Astrocyte (in vitro differentiated cells and primary cell): ENCODE results near the gene NRROS. TPM values are rescaled to one million over a fixed set of nuclear protein-coding genes. Genes with fewer than 3 reads are reported as not detected.

Experiments used
- DNase-seq: peaks from one replicate; pipeline ENCODE4 v3.0.0-alpha.2; 2010; ENCODE audit warnings: low read depth
- FAIRE-seq: peaks from 2 replicates; lab custom pipeline; 2011; peaks lifted over from hg19 to GRCh38; lab: Jason Lieb, UNC
- H2AFZ ChIP-seq: 2 replicates; pipeline ENCODE4 v1.6.0; 2012; ENCODE audit warnings: low read depth, low read length, inconsistent platforms
- H3K27ac ChIP-seq: 2 replicates; pipeline ENCODE4 v1.5.1; 2011; ENCODE audit warnings: low read depth, low read length, inconsistent platforms
- H3K27me3 ChIP-seq: 2 replicates; pipeline ENCODE4 v1.6.0; 2011; ENCODE audit warnings: low read length, inconsistent platforms; ENCODE audit not compliant: insufficient read depth
- H3K36me3 ChIP-seq: 2 replicates; pipeline ENCODE4 v1.5.1; 2011; ENCODE audit warnings: low read length, inconsistent platforms; ENCODE audit not compliant: insufficient read depth
- H3K4me1 ChIP-seq: 2 replicates; pipeline ENCODE4 v1.5.1; 2011; ENCODE audit warnings: low read length, inconsistent platforms; ENCODE audit not compliant: insufficient read depth
- H3K4me2 ChIP-seq: 2 replicates; pipeline ENCODE4 v1.6.0; 2012; ENCODE audit warnings: low read length, inconsistent platforms
- H3K4me3 ChIP-seq: 2 replicates; pipeline ENCODE4 v1.5.1; 2011; ENCODE audit warnings: low read depth, mild to moderate bottlenecking, low read length, inconsistent platforms; ENCODE audit not compliant: insufficient read depth
- H3K79me2 ChIP-seq: 2 replicates; pipeline ENCODE4 v1.6.0; 2012; ENCODE audit warnings: mild to moderate bottlenecking, low read length, inconsistent platforms; ENCODE audit not compliant: insufficient read depth
- H3K9ac ChIP-seq: 2 replicates; pipeline ENCODE4 v1.6.0; 2012; ENCODE audit warnings: mild to moderate bottlenecking, low read length, inconsistent platforms
- H3K9me3 ChIP-seq: 2 replicates; pipeline ENCODE4 v1.5.1; 2012; ENCODE audit warnings: low read depth, mild to moderate bottlenecking, low read length, inconsistent platforms; ENCODE audit not compliant: insufficient read depth
- H4K20me1 ChIP-seq: 2 replicates; pipeline ENCODE4 v1.6.0; 2012; ENCODE audit warnings: low read length, inconsistent platforms; ENCODE audit not compliant: insufficient read depth
- H3K27ac Mint-ChIP-seq: one replicate; pipeline ENCODE4 v1.8.0; 2021; ENCODE audit warnings: mild to moderate bottlenecking, mixed read lengths; ENCODE audit not compliant: unreplicated experiment
- H3K27me3 Mint-ChIP-seq: one replicate; pipeline ENCODE4 v1.8.0; 2021; ENCODE audit warnings: low read depth, mixed read lengths; ENCODE audit not compliant: unreplicated experiment
- H3K36me3 Mint-ChIP-seq: one replicate; pipeline ENCODE4 v1.8.0; 2021; ENCODE audit warnings: low read depth, mixed read lengths; ENCODE audit not compliant: unreplicated experiment
- H3K4me1 Mint-ChIP-seq: one replicate; pipeline ENCODE4 v1.8.0; 2021; ENCODE audit warnings: low read depth, mixed read lengths; ENCODE audit not compliant: unreplicated experiment
- H3K4me3 Mint-ChIP-seq: one replicate; pipeline ENCODE4 v1.8.0; 2021; ENCODE audit warnings: mild to moderate bottlenecking, moderate library complexity, mixed read lengths; ENCODE audit not compliant: unreplicated experiment
- H3K9me3 Mint-ChIP-seq: one replicate; pipeline ENCODE4 v1.8.0; 2021; ENCODE audit warnings: mild to moderate bottlenecking, mixed read lengths; ENCODE audit not compliant: unreplicated experiment
- EZH2 ChIP-seq: IDR thresholded peaks from 2 replicates; pipeline ENCODE4 v1.6.1; 2012; ENCODE audit warnings: mild to moderate bottlenecking, low read length, inconsistent platforms; ENCODE audit not compliant: insufficient read depth
- total RNA-seq: library from RNA; stranded (reverse); gene quantifications from 2 replicates; pipeline ENCODE4 v1.2.1, GENCODE V29; 2021
- TF ChIP-seq, protein P1 (sequence below): IDR thresholded peaks from 2 replicates; pipeline ENCODE4 v1.5.1; 2011; ENCODE audit warnings: low read depth, mild to moderate bottlenecking, inconsistent platforms, low read length, moderate library complexity; ENCODE audit not compliant: insufficient read depth

NRROS gene
- total RNA-seq, 1 donor from 2014 or later = not detected

DNA sequence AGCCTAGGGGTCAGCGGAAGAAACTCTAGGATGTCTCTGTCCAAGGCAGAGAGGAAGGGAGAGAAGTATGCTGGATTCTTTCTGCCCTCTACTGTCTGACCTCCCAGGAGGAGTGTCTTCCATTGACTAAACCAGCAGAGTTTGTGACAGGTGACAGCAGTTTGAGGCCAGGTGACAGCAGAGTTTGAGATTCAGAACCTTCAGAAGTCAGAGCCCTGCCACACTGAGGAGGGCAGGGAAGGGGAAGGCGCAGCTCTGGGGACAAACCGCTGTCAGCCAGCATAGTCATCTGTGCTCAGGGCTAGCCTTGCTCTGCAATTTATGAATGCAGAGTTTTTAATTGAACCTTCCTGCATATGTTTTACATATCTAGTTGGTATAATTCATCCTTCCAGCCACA, 12.3 kb downstream of the NRROS start:
- H3K79me2 ChIP-seq = no peaks in the 10 kb centered on the region
- H3K4me1 ChIP-seq = peaks cover 9% of the 10 kb centered on the region
- no peak for FAIRE-seq
- Mint-ChIP-seq H3K27me3 (peaks cover 7% of the 10 kb centered on the region), H3K27ac (no peak overlapping the region), H3K9me3 (peaks cover 2% of the 10 kb centered on the region), H3K4me1 (no peaks in the 10 kb centered on the region), H3K36me3 (no peaks in the 10 kb centered on the region), H3K4me3 (no peak overlapping the region)
- no peaks in the 10 kb centered on the region for H3K27me3 ChIP-seq
- peak overlapping the region; percentile 55 for H3K4me2 ChIP-seq
- H3K4me3 ChIP-seq = no peak overlapping the region
- no peaks in the 10 kb centered on the region for H3K36me3 ChIP-seq
- TF ChIP-seq, protein P1, sequence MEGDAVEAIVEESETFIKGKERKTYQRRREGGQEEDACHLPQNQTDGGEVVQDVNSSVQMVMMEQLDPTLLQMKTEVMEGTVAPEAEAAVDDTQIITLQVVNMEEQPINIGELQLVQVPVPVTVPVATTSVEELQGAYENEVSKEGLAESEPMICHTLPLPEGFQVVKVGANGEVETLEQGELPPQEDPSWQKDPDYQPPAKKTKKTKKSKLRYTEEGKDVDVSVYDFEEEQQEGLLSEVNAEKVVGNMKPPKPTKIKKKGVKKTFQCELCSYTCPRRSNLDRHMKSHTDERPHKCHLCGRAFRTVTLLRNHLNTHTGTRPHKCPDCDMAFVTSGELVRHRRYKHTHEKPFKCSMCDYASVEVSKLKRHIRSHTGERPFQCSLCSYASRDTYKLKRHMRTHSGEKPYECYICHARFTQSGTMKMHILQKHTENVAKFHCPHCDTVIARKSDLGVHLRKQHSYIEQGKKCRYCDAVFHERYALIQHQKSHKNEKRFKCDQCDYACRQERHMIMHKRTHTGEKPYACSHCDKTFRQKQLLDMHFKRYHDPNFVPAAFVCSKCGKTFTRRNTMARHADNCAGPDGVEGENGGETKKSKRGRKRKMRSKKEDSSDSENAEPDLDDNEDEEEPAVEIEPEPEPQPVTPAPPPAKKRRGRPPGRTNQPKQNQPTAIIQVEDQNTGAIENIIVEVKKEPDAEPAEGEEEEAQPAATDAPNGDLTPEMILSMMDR = no peak
- TF ChIP-seq EZH2 = no peak
- no peak overlapping the region for H2AFZ ChIP-seq
- no peaks in the 10 kb centered on the region for H3K9me3 ChIP-seq
- DNase-seq = no peak
- H4K20me1 ChIP-seq = peaks cover 3% of the 10 kb centered on the region
- no peak overlapping the region for H3K27ac ChIP-seq
- H3K9ac ChIP-seq = no peak overlapping the region

DNA sequence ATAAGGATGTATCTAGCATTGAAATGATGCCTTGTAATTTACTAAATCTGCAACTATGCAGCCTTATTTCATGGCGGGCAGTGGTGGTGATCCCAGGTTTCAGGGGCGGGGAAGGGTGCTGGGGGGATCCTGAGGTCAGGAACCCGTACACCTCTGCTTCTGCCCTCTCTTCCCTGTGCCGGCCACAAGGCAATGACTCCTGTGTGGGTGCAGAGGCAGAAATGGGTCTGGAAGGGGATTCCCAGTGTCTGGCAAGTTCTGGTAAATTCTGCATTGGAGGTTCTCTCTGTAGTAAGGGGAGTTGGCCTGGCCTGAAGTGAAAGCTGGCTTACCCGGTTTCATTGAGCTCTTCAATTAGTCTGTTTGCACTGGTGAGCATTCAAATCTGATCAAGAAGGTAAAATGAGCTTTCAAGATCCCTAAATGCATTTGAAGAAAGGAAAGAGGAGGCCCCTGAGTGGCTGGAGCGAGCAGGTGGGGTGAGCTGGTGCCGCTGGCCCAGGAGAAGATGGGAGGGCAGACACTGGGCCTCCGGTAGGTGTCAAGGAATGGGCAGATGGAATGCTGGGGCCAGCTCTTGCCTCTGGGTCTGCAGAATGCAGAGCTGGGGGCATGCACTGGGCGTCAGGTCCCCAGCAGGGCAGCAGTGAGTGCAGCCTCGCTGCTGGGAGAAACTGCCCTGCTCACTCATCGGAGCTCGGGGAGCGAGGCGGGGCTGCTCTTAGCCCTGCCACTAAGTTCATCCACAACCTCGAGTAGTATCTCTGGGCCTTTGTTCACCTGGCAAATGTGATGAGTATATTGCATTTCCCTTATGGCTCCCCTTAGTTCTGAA, 13.7 kb downstream of the NRROS start:
- no peaks in the 10 kb centered on the region for H3K36me3 Mint-ChIP-seq
- H3K9me3 Mint-ChIP-seq = peaks cover 2% of the 10 kb centered on the region
- no peak for FAIRE-seq
- no peak overlapping the region for H3K4me3 Mint-ChIP-seq
- Histone ChIP-seq H3K36me3 (no peaks in the 10 kb centered on the region), H3K27ac (no peak overlapping the region), H3K9ac (no peak overlapping the region), H3K9me3 (no peaks in the 10 kb centered on the region), H2AFZ (no peak overlapping the region), H3K27me3 (no peaks in the 10 kb centered on the region), H3K4me1 (peaks cover 9% of the 10 kb centered on the region), H3K4me2 (no peak overlapping the region), H3K4me3 (no peak overlapping the region), H3K79me2 (no peaks in the 10 kb centered on the region), H4K20me1 (peaks cover 3% of the 10 kb centered on the region)
- TF ChIP-seq, protein P1 = no peak
- TF ChIP-seq EZH2 = no peak
- H3K27ac Mint-ChIP-seq = no peak overlapping the region
- DNase-seq = no peak
- no peaks in the 10 kb centered on the region for H3K4me1 Mint-ChIP-seq
- peaks cover 7% of the 10 kb centered on the region for H3K27me3 Mint-ChIP-seq
